Activated CD4-positive, alpha-beta memory T cell treated with anti-CD3 and anti-CD28 coated beads, Interleukin-2, amount 10 ng/mL, durations not matched to agents 7 days and 5 days (primary cell): ENCODE results near the gene VPS8. TPM values are rescaled to one million over a fixed set of nuclear protein-coding genes. Genes with fewer than 3 reads are reported as not detected.
A peak's percentile ranks its signal among the peaks of the same experiment; 100 is the strongest.

ENCODE experiments used
- CTCF ChIA-PET: fragments of 350-600 bp; sonication (Branson Sonifier 250); formaldehyde crosslinking; loops from one replicate; lab custom pipeline; 2021; ENCODE audit warnings: antibody characterized with exemption, inconsistent platforms; lab: Charles Lee
- POLR2A ChIA-PET: fragments of 350-600 bp; sonication (Branson Sonifier 250); formaldehyde crosslinking; loops from one replicate; lab custom pipeline; 2021; ENCODE audit warnings: antibody characterized with exemption; lab: Charles Lee
- DNase-seq: peaks from one replicate; pipeline ENCODE4 v3.0.0-alpha.2; 2020
- H3K27ac Mint-ChIP-seq: one replicate; pipeline ENCODE4 v1.8.0; 2021; ENCODE audit warnings: mild to moderate bottlenecking, mixed read lengths
- H3K27me3 Mint-ChIP-seq: one replicate; pipeline ENCODE4 v1.8.0; 2021; ENCODE audit warnings: mixed read lengths
- H3K36me3 Mint-ChIP-seq: one replicate; pipeline ENCODE4 v1.8.0; 2021; ENCODE audit warnings: low read depth, mixed read lengths
- H3K4me1 Mint-ChIP-seq: one replicate; pipeline ENCODE4 v1.8.0; 2021; ENCODE audit warnings: mixed read lengths
- H3K4me3 Mint-ChIP-seq: one replicate; pipeline ENCODE4 v1.8.0; 2021; ENCODE audit warnings: mild to moderate bottlenecking, mixed read lengths
- H3K9me3 Mint-ChIP-seq: one replicate; pipeline ENCODE4 v1.8.0; 2021; ENCODE audit warnings: mixed read lengths
- total RNA-seq, 2 experiments: library from RNA; stranded (reverse); gene quantifications; one replicate each; pipeline ENCODE4 v1.2.3, GENCODE V29; 2021

Gene VPS8, protein sequence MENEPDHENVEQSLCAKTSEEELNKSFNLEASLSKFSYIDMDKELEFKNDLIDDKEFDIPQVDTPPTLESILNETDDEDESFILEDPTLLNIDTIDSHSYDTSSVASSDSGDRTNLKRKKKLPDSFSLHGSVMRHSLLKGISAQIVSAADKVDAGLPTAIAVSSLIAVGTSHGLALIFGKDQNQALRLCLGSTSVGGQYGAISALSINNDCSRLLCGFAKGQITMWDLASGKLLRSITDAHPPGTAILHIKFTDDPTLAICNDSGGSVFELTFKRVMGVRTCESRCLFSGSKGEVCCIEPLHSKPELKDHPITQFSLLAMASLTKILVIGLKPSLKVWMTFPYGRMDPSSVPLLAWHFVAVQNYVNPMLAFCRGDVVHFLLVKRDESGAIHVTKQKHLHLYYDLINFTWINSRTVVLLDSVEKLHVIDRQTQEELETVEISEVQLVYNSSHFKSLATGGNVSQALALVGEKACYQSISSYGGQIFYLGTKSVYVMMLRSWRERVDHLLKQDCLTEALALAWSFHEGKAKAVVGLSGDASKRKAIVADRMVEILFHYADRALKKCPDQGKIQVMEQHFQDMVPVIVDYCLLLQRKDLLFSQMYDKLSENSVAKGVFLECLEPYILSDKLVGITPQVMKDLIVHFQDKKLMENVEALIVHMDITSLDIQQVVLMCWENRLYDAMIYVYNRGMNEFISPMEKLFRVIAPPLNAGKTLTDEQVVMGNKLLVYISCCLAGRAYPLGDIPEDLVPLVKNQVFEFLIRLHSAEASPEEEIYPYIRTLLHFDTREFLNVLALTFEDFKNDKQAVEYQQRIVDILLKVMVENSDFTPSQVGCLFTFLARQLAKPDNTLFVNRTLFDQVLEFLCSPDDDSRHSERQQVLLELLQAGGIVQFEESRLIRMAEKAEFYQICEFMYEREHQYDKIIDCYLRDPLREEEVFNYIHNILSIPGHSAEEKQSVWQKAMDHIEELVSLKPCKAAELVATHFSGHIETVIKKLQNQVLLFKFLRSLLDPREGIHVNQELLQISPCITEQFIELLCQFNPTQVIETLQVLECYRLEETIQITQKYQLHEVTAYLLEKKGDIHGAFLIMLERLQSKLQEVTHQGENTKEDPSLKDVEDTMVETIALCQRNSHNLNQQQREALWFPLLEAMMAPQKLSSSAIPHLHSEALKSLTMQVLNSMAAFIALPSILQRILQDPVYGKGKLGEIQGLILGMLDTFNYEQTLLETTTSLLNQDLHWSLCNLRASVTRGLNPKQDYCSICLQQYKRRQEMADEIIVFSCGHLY (N-terminal part only)
- total RNA-seq: 10 to 100 TPM; 60.8 to 61.2 TPM

DNA sequence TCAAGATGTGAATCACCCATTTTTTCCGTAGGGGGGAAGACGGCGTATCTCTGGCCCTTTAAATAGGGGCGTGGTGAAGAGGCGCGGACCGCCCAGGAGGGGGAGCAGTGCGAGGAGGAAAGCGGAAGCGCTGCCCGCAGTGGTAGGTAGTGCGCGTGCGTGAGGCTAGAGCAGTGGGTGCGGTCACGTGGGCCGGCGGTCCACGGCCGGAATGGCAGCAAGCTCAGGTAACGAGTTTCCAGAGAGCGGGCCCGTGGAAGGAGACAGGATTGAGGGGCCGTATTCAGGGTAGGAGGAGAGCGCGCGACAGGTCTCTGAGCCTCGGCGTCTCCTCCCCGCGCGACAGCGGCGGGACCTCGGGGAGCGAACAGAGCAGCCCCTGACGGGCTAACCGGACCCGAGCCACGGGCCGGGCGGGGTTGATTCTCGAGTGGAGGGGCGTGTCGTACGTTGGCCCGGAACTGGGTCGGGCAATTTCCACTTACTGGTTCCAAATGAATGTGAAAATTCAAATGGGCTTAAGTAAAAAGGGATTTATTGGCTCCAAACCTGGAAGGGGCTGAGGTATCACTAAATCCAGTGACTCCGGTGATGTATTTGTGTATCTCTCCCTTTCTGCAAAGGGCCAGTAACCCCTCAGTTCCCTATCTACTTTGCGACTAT lies at the start of gene VPS8:
Gene VPS8, plus strand, starts transcription at position 168 of the 663 bp plus-strand sequence. CDS start 12,467 bp downstream, outside the sequence.
- Mint-ChIP-seq H3K27ac (peak within 1 kb of the TSS; percentile 91), H3K9me3 (no peaks in the 10 kb centered on the region), H3K4me1 (peaks cover 58% of the 10 kb centered on the region), H3K27me3 (no peaks in the 10 kb centered on the region), H3K36me3 (peaks cover 20% of the 10 kb centered on the region), H3K4me3 (peak within 1 kb of the TSS; percentile 92)
- peak; percentile 98 for DNase-seq
- ChIA-PET CTCF (interaction anchor here (0.7 to 1.8 kb wide), 5 partner anchors 9 to 253 kb away, joined by 3 to 9 read pairs (median 4); no protein-coding TSS in a partner anchor), POLR2A (interaction anchor here (0.7 to 4.8 kb wide), 4 partner anchors 10 to 69 kb away, joined by 3 to 29 read pairs (median 4); no protein-coding TSS in a partner anchor)

DNA sequence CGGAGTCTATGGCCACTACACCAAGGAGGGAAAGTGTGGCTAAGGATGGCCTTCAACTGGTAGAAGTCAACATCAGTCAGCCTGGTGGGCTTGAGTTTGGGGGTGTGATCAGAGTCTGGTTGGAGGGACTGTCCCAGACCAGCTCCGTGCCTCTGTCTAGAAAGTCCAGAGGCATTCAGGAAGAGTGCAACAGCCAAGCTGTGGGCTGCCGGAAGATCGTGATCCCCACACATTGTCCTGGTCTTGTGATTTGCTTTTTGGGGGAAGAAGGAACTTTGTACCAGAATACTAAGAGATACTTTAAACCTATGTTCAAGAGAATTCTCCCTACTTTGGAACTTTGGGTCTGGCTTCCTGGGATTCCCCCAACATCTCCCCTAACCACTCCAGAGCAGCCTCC lies 47.8 kb upstream of the VPS8 start:
- no peak for DNase-seq
- ChIA-PET POLR2A (no interaction called here), CTCF (no interaction called here)
- peaks cover 7% of the 10 kb centered on the region for H3K27me3 Mint-ChIP-seq
- peaks cover 8% of the 10 kb centered on the region for H3K4me1 Mint-ChIP-seq
- no peak overlapping the region for H3K27ac Mint-ChIP-seq
- no peak overlapping the region for H3K4me3 Mint-ChIP-seq
- no peaks in the 10 kb centered on the region for H3K36me3 Mint-ChIP-seq
- no peaks in the 10 kb centered on the region for H3K9me3 Mint-ChIP-seq

- POLR2A ChIA-PET: no interaction called here
- Mint-ChIP-seq H3K4me1 (peaks cover 8% of the 10 kb centered on the region), H3K27me3 (peaks cover 7% of the 10 kb centered on the region), H3K36me3 (no peaks in the 10 kb centered on the region), H3K27ac (no peak overlapping the region), H3K9me3 (no peaks in the 10 kb centered on the region), H3K4me3 (no peak overlapping the region)
- no peak for DNase-seq
- CTCF ChIA-PET: interaction anchor here (1.4 kb wide), 1 partner anchor 204 kb away, joined by 4 read pairs; no protein-coding TSS in a partner anchor
Observed at GRCh38 chr3:184765047-184765729, 46.8 kb upstream of the VPS8 start.

GRCh38 chr3:184765730-184766074 lies 46.3 kb upstream of the VPS8 start:
- no peak overlapping the region for H3K27ac Mint-ChIP-seq
- H3K4me1 Mint-ChIP-seq: peaks cover 8% of the 10 kb centered on the region
- DNase-seq: no peak
- ChIA-PET CTCF (interaction anchor here (1.1 to 1.4 kb wide), 2 partner anchors 12 to 205 kb away, joined by 3 to 4 read pairs; no protein-coding TSS in a partner anchor), POLR2A (no interaction called here)
- peaks cover 7% of the 10 kb centered on the region for H3K27me3 Mint-ChIP-seq
- H3K9me3 Mint-ChIP-seq: no peaks in the 10 kb centered on the region
- H3K4me3 Mint-ChIP-seq: no peak overlapping the region
- H3K36me3 Mint-ChIP-seq: no peaks in the 10 kb centered on the region

DNA sequence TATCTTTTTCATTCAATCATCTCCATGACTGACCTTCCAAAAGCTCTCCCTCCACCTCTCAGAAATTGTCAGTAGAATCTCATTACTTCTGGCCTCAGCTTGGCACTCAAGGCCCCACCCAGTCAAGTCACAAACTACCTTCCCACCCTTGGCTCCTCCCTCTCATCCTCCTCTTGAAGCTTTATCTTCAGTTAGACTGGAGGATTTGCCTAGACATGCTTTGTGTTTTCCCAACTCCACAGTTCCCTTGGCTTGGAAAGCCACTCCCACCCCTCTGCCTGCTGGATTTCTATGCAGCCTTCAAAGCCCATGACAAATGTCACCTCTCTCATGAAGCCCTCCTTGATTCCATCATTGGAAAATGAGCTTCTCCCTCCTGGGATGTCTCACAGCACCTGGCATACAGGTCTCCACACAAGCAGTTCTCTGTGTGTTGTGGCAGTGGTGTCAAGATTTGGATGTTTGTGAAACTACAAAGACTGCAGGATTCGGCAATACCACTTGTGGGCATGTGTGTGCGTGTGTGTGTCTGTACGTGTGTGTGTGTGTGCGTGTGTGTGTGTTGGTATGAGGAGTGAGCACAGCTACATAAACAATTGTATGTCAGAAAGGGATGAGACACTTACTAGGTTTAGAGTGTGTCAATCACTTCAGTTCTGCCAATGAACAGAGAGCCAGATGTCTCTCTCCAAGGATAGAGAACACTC lies 45.3 kb upstream of the VPS8 start:
- H3K4me3 Mint-ChIP-seq: no peak overlapping the region
- H3K36me3 Mint-ChIP-seq: no peaks in the 10 kb centered on the region
- ChIA-PET CTCF (interaction anchor here (1.0 to 1.1 kb wide), 2 partner anchors 11 to 205 kb away, joined by 3 to 6 read pairs; partner anchors contain the start of gene EPHB3), POLR2A (no interaction called here)
- no peaks in the 10 kb centered on the region for H3K9me3 Mint-ChIP-seq
- no peak for DNase-seq
- no peak overlapping the region for H3K27ac Mint-ChIP-seq
- peaks cover 8% of the 10 kb centered on the region for H3K4me1 Mint-ChIP-seq
- peaks cover 7% of the 10 kb centered on the region for H3K27me3 Mint-ChIP-seq

- Mint-ChIP-seq H3K9me3 (no peaks in the 10 kb centered on the region), H3K4me1 (peaks cover 8% of the 10 kb centered on the region), H3K36me3 (no peaks in the 10 kb centered on the region), H3K27ac (no peak overlapping the region), H3K4me3 (no peak overlapping the region), H3K27me3 (peaks cover 7% of the 10 kb centered on the region)
- no peak for DNase-seq
- ChIA-PET POLR2A (no interaction called here), CTCF (no interaction called here)
Observed at GRCh38 chr3:184767377-184767776, 44.6 kb upstream of the VPS8 start.

DNA sequence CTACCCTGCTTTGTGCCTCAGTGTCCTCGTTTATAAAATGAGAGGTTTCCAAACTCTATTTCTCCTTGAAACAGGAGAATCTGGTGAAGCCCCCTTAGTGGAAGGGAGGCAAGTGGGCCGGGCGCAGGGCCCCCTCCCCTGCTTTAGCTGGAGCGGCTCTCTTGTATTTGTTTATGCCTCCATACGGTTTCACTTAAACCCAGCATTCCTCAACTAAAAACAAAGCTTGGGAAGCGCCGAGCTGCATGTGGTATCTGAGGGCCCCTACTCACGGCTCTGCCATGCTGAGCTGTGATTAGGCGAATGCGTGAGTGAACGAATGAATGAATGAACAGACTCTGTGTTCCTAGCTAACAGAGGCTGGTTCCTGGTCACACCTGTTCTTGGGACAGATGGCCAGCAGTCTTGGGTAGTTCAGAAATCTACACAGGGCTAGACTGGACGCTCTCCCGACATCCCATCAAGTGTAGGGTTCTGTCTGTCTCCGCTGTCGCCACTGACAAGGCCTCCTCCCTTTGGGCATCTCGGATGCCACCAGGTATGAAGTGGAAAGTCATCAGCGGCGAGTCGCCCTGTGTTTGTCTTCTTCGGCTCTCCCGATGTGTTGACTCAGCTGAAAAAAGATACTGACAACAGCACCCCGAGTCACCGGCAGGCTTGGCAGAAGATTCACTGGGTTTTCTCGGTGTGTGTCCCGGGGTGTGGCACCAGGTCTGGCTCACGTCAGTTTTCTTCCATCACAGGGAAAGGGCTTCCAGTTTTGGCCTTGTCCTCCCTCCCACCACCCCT lies 42.4 kb upstream of the VPS8 start:
- H3K27me3 Mint-ChIP-seq: peaks cover 6% of the 10 kb centered on the region
- H3K36me3 Mint-ChIP-seq: no peaks in the 10 kb centered on the region
- H3K9me3 Mint-ChIP-seq: no peaks in the 10 kb centered on the region
- DNase-seq: no peak
- H3K4me3 Mint-ChIP-seq: no peak overlapping the region
- H3K27ac Mint-ChIP-seq: no peak overlapping the region
- H3K4me1 Mint-ChIP-seq: peaks cover 8% of the 10 kb centered on the region
- CTCF ChIA-PET: interaction anchor here (0.9 kb wide), 1 partner anchor 208 kb away, joined by 4 read pairs; the partner anchor contains the start of gene EPHB3
- POLR2A ChIA-PET: no interaction called here

DNA sequence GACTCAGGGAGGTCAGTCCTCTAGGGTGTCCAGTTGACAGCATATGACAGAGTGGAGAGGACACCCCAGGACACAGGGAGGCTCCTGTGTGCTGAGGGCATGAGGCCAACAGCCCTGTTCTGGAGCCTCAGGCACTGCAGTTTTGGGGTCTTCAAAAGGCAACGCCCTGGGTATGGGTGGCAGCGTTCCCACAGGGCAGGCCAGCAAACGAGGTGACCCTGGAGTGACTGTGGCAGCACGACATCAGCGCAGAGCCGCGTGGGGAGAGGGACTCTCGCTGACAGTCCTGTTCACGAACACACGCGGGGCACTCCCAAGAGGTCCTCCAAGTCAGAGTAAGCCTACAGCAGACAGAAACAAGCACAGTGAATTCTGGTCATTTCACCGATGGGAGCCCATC lies 41.4 kb upstream of the VPS8 start:
- POLR2A ChIA-PET: no interaction called here
- Mint-ChIP-seq H3K36me3 (no peaks in the 10 kb centered on the region), H3K4me3 (no peak overlapping the region), H3K27ac (no peak overlapping the region), H3K9me3 (no peaks in the 10 kb centered on the region), H3K4me1 (peaks cover 7% of the 10 kb centered on the region), H3K27me3 (peaks cover 9% of the 10 kb centered on the region)
- CTCF ChIA-PET: interaction anchor here (0.6 kb wide), 1 partner anchor 480 kb away, joined by 3 read pairs; no protein-coding TSS in a partner anchor
- DNase-seq: no peak

DNA sequence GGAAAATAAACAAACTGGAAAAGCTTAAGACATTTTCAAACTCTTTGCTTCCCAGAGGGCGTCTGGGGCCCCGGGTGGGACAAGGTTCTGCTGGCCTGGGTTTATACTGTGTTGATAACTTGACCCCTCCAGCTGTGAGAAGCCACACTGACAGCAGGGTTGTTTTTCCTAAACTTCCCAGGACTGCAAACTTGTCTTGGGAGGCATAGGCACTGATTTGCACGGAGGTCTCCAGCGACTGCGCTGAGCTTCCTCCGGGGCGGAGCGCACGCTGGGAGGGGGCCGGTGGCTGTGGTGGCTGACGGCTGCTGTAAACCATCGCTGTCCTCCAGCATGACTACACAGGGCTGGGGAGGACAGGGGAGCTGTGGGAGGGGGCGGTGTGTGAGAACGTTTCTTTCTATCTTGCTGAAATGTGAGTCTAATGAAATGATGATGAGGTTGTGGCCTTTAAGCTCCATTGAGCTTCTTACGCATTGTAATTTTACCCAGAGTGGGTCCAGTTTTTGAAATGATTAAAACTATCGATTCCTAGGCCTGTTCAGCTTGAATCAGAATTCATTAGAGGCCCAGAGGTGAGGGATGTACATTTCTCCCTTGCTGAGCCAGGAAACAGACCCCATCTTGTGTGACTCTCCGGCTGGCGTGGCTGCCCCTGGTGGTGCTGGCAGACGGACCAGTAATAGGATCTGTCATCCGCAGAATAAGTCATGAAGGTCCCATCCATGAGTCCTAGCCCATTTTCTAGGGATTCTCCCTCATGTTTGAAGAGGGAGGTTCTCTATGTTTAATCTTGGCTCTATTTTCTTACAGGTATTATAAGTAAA lies 40.5 kb upstream of the VPS8 start:
- ChIA-PET CTCF (interaction anchor here (0.6 kb wide), 2 partner anchors 74 to 479 kb away, joined by 3 read pairs; no protein-coding TSS in a partner anchor), POLR2A (no interaction called here)
- H3K27me3 Mint-ChIP-seq: peaks cover 9% of the 10 kb centered on the region
- peaks cover 3% of the 10 kb centered on the region for H3K4me1 Mint-ChIP-seq
- no peaks in the 10 kb centered on the region for H3K9me3 Mint-ChIP-seq
- H3K27ac Mint-ChIP-seq: no peak overlapping the region
- DNase-seq: no peak
- H3K36me3 Mint-ChIP-seq: no peaks in the 10 kb centered on the region
- no peak overlapping the region for H3K4me3 Mint-ChIP-seq

DNA sequence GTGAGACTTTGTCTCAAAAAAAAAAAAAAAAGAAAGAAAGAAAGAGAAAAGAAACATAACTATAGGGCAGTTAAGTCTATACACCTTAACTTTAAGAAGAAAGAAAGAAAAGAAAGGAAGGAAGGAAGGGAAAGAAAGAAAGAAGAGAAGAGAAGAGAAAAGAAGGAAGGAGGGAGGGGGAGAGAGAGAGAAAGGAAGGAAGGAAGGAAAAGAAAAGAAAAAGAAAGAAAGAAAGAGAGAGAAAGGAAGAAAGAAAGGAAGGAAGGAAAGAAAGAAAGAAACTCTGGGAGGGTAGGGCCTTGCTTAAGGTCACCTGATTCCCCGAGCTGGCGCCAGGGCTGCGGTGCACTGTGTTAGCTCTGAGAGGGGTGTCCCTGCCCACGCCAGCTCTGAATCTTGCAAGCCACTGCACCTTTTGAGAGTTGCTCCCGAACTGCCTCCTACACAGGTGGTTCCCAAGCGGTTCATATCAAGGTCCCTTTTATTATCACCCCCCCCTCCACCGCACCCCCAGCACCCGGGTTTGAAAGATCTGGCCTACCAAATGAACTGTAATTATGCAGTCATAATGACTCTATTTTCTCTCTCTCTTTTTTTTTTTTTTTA lies 39.2 kb upstream of the VPS8 start:
- Mint-ChIP-seq H3K27me3 (peaks cover 7% of the 10 kb centered on the region), H3K9me3 (no peaks in the 10 kb centered on the region), H3K4me3 (no peak overlapping the region), H3K36me3 (no peaks in the 10 kb centered on the region), H3K4me1 (no peaks in the 10 kb centered on the region), H3K27ac (no peak overlapping the region)
- DNase-seq: no peak
- ChIA-PET CTCF (interaction anchor here (0.7 to 1.3 kb wide), 2 partner anchors 211 to 228 kb away, joined by 5 to 9 read pairs; partner anchors contain the start of gene EPHB3), POLR2A (no interaction called here)
